ENCODE measurements around the gene LRRN4CL. TPM values are rescaled to one million over a fixed set of nuclear protein-coding genes. Genes with fewer than 3 reads are reported as not detected.
A peak's percentile ranks its signal among the peaks of the same experiment; 100 is the strongest.

The LRRN4CL gene
- total and polyA plus RNA-seq, 9 of the 15 experiments (the other 6 are each of a cell fraction or from before 2014, with no cell fraction given), result 0.03 to 0.11 (median 0.05) TPM; not detected in 4

DNA sequence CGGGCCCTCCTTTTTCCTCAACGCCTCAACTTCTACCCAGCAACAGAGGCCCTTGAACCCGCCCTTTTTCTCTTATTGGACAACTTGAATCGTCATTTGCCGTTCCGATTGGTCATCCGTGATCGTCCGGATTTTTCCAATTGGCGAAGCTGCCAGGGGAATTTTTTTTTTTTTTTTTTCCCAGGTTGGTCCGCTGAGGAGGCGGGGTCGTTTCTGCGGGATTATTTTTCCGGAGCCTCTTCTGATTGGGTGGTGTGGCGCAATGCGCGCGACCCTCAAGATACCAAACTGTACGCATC, 38.5 kb upstream of the LRRN4CL start (continued):
- TF ChIP-seq SRSF7 (optimal IDR thresholded peaks at IDR 0.05; ENCODE audit: low read depth, low read length), result no peak
- peak; percentile 53; the same call in 1 of the 2 replicates for TF ChIP-seq SP1 (CRISPR knock-in tag; IDR thresholded peaks at IDR 0.05)
- TF ChIP-seq ZNF707 (CRISPR knock-in tag; conservative IDR thresholded peaks at IDR 0.05), result no peak
- no peak for TF ChIP-seq MCM5 (IDR thresholded peaks at IDR 0.05; ENCODE audit: low read depth)
- 0 out of 4 replicates have a peak, but pooled peaks of 1 of the 2 experiments have one; percentile 62 for TF ChIP-seq ARNT (IDR thresholded peaks at IDR 0.05)
- no peak for TF ChIP-seq TBP (optimal IDR thresholded peaks at IDR 0.05; ENCODE audit: low read depth, low read length)
- peak; percentile 44; the same call in 1 of the 2 replicates for TF ChIP-seq ATF3 (IDR thresholded peaks at IDR 0.05)
- no peak for TF ChIP-seq ATF3 (CRISPR knock-in tag; conservative IDR thresholded peaks at IDR 0.05)
- peak; percentile 85; the same call in 1 of the 2 replicates for TF ChIP-seq GTF2F1 (IDR thresholded peaks at IDR 0.05; ENCODE audit: low read depth, low read length)
- no peak for TF ChIP-seq NELFE (IDR thresholded peaks at IDR 0.05; ENCODE audit: insufficient read depth, insufficient read length)
- no peak for TF ChIP-seq YY1 (IDR thresholded peaks at IDR 0.05; ENCODE audit: borderline replicate concordance in 1 of 3, control insufficient read depth in 1 of 3, extremely low read depth in 1 of 3, insufficient read depth in 3 of 3, insufficient read length in 1 of 3, insufficient replicate concordance in 2 of 3, low read depth in 1 of 3, low read length in 2 of 3)
- no peak for TF ChIP-seq MAFG (tag; conservative IDR thresholded peaks at IDR 0.05)
- TF ChIP-seq ZKSCAN8 (CRISPR knock-in tag; IDR thresholded peaks at IDR 0.05), result no peak
- no peak for TF ChIP-seq EP300 (IDR thresholded peaks at IDR 0.05; ENCODE audit: low read length)
- TF ChIP-seq ZNF77 (CRISPR knock-in tag; IDR thresholded peaks at IDR 0.05), result no peak
- TF ChIP-seq CHD4 (IDR thresholded peaks at IDR 0.05; ENCODE audit: insufficient read depth, insufficient replicate concordance, low read depth, low read length, poor library complexity, severe bottlenecking), result no peak
- TF ChIP-seq PHB2 (IDR thresholded peaks at IDR 0.05; ENCODE audit: low read depth), result no peak
- peak; percentile 88 for TF ChIP-seq MYBL2 (IDR thresholded peaks at IDR 0.05; ENCODE audit: low read depth)
- no peak for TF ChIP-seq MYBL2 (CRISPR knock-in tag; IDR thresholded peaks at IDR 0.05; ENCODE audit: borderline replicate concordance)
- no peak for TF ChIP-seq NFXL1 (CRISPR knock-in tag; IDR thresholded peaks at IDR 0.05)

Measured in K562 (cell line).